Measurements from ENCODE around the gene PPARA.
"Not testable (repeated sequence)": the region's sequence is repeated elsewhere in the genome, so short reads cannot be mapped to it uniquely, and the experiment has no call there.

DNA sequence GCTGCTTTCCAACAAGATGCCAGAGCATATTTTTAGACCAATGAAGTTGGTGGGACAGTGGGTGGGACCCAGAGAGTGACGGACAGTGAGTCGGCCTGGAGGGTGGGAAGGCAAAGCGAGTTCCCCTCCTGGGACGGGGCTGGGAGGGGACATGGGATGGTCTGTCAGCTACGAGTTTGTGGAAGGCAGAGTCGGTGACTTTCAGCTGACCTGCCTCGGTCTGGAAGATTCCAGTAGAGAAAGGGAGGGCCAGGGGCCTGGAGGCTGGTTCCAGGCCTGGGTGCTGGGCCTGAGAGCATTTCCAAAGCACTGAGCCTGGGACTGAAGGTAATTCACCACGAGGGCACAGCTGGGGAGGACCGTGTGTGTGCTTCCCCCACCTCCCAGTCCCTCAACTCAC is 10.9 kb upstream of the PPARA start:
- TF ChIP-seq NRF1 (IDR thresholded peaks at IDR 0.05; ENCODE audit: low read depth, low read length); CTCF (IDR thresholded peaks at IDR 0.05); RAD21 (IDR thresholded peaks at IDR 0.05; ENCODE audit: low read length); EZH2phosphoT487 (IDR thresholded peaks at IDR 0.05; ENCODE audit: borderline replicate concordance, low read depth); JUND (IDR thresholded peaks at IDR 0.05): not testable (repeated sequence)
